ENCODE data around the gene TMED1.

GRCh38 chr19:10812902-10813404 lies 23.1 kb downstream of the TMED1 start:
- peak; percentile 13 to 18 for TF ChIP-seq CTCF (conservative IDR thresholded peaks at IDR 0.05 in 1 of 2, IDR thresholded peaks at IDR 0.05 in 1 of 2; ENCODE audit: low read depth in 1 of 2, low read length in 2 of 2)
- no peak for TF ChIP-seq EZH2 (IDR thresholded peaks at IDR 0.05; ENCODE audit: low read length, missing control alignments)
